SK-N-SH treated with all-trans-retinoic acid at 6 μM for 48 hours (cell line): ENCODE measurements around the gene SLAMF1.

Source experiments
- ATAC-seq: fragments of 200-7000 bp; cut with Tn5 transposase; 3 replicates; pipeline ENCODE4 v1.9.1; 2020; ENCODE audit warnings: mild to moderate bottlenecking, moderate library complexity
- ARNTL ChIP-seq: fragments of 450-650 bp; formaldehyde crosslinking; IDR thresholded peaks from 2 replicates; pipeline ENCODE4 v1.5.0; 2020; ENCODE audit warnings: low read depth, mild to moderate bottlenecking, moderate library complexity, borderline replicate concordance
- BACH2 ChIP-seq: fragments of 250-450 bp; sonication (Bioruptor Pico); IDR thresholded peaks from 2 replicates; pipeline ENCODE4 v1.9.0; 2021; ENCODE audit warnings: mild to moderate bottlenecking, borderline replicate concordance
- CREB5 ChIP-seq: fragments of 250-450 bp; sonication (Bioruptor Pico); IDR thresholded peaks from 2 replicates; pipeline ENCODE4 v1.5.1; 2020; ENCODE audit warnings: low read depth, mild to moderate bottlenecking, moderate library complexity
- CSDC2 ChIP-seq: fragments of 250-450 bp; sonication (Bioruptor Pico); IDR thresholded peaks from 2 replicates; pipeline ENCODE4 v1.5.0; 2020; ENCODE audit warnings: mild to moderate bottlenecking, moderate library complexity
- CSRNP3 ChIP-seq: fragments of 250-450 bp; sonication (Bioruptor Pico); IDR thresholded peaks from 2 replicates; pipeline ENCODE4 v1.5.1; 2021; ENCODE audit warnings: mild to moderate bottlenecking, moderate library complexity
- ESRRG ChIP-seq: fragments of 250-450 bp; sonication (Bioruptor Pico); IDR thresholded peaks from 2 replicates; pipeline ENCODE4 v1.6.1; 2021; ENCODE audit warnings: mild to moderate bottlenecking
- GLIS3 ChIP-seq: fragments of 250-450 bp; sonication (Bioruptor Pico); IDR thresholded peaks from 2 replicates; pipeline ENCODE4 v1.5.0; 2020; ENCODE audit warnings: mild to moderate bottlenecking, moderate library complexity
- ISL1 ChIP-seq: fragments of 250-450 bp; sonication (Bioruptor Pico); IDR thresholded peaks from 2 replicates; pipeline ENCODE4 v2.1.2; 2022; ENCODE audit warnings: mild to moderate bottlenecking, moderate library complexity
- OSR1 ChIP-seq: fragments of 250-450 bp; sonication (Bioruptor Pico); IDR thresholded peaks from 2 replicates; pipeline ENCODE4 v1.8.0; 2022; ENCODE audit warnings: moderate library complexity, mild to moderate bottlenecking, inconsistent platforms
- PATZ1 ChIP-seq: fragments of 250-450 bp; sonication (Bioruptor Pico); IDR thresholded peaks from 2 replicates; pipeline ENCODE4 v1.8.0; 2020; ENCODE audit warnings: mild to moderate bottlenecking, moderate library complexity, borderline replicate concordance
- POU6F1 ChIP-seq: fragments of 250-450 bp; sonication (Bioruptor Pico); IDR thresholded peaks from 2 replicates; pipeline ENCODE4 v1.8.0; 2021; ENCODE audit warnings: low read depth, mild to moderate bottlenecking, moderate library complexity, borderline replicate concordance
- RARB ChIP-seq: fragments of 250-450 bp; sonication (Bioruptor Pico); IDR thresholded peaks from 2 replicates; pipeline ENCODE4 v1.8.0; 2021; ENCODE audit warnings: mild to moderate bottlenecking, moderate library complexity
- SNAI2 ChIP-seq: fragments of 250-450 bp; sonication (Bioruptor Pico); IDR thresholded peaks from 2 replicates; pipeline ENCODE4 v1.5.0; 2020; ENCODE audit warnings: mild to moderate bottlenecking, moderate library complexity
- TCF4 ChIP-seq: fragments of 250-450 bp; sonication (Bioruptor Pico); IDR thresholded peaks from 2 replicates; pipeline ENCODE4 v1.8.0; 2021; ENCODE audit warnings: mild to moderate bottlenecking, moderate library complexity, borderline replicate concordance
- TOX ChIP-seq: fragments of 250-450 bp; sonication (Bioruptor Pico); IDR thresholded peaks from 2 replicates; pipeline ENCODE4 v1.8.0; 2021; ENCODE audit warnings: mild to moderate bottlenecking, moderate library complexity, borderline replicate concordance
- TSHZ2 ChIP-seq: fragments of 250-450 bp; sonication (Bioruptor Pico); IDR thresholded peaks from 2 replicates; pipeline ENCODE4 v1.5.0; 2020; ENCODE audit warnings: mild to moderate bottlenecking, moderate library complexity
- ZC3H10 ChIP-seq: fragments of 250-450 bp; sonication (Bioruptor Pico); IDR thresholded peaks from 2 replicates; pipeline ENCODE4 v1.5.1; 2021; ENCODE audit warnings: mild to moderate bottlenecking, moderate library complexity
- ZFP3 ChIP-seq: fragments of 250-450 bp; sonication (Bioruptor Pico); IDR thresholded peaks from 2 replicates; pipeline ENCODE4 v1.5.0; 2020; ENCODE audit warnings: mild to moderate bottlenecking, moderate library complexity
- ZFP30 ChIP-seq: fragments of 450-650 bp; formaldehyde crosslinking; IDR thresholded peaks from 2 replicates; pipeline ENCODE4 v1.5.0; 2022; ENCODE audit warnings: mild to moderate bottlenecking, moderate library complexity
- ZNF565 ChIP-seq: fragments of 450-650 bp; formaldehyde crosslinking; conservative IDR thresholded peaks from 2 replicates; pipeline ENCODE4 v1.5.0; 2020; ENCODE audit warnings: low read depth, mild to moderate bottlenecking, moderate library complexity
- ZNF70 ChIP-seq: fragments of 450-650 bp; formaldehyde crosslinking; IDR thresholded peaks from 2 replicates; pipeline ENCODE4 v1.5.0; 2020; ENCODE audit warnings: mild to moderate bottlenecking, moderate library complexity
- ZNF8 ChIP-seq: fragments of 450-650 bp; formaldehyde crosslinking; IDR thresholded peaks from 2 replicates; pipeline ENCODE4 v1.5.0; 2020; ENCODE audit warnings: mild to moderate bottlenecking, moderate library complexity

Gene SLAMF1

GRCh38 chr1:160590488-160590887, 56.4 kb downstream of the SLAMF1 start:
- TF ChIP-seq TCF4 (CRISPR knock-in tag) (no peak), ARNTL (CRISPR knock-in tag) (no peak), POU6F1 (CRISPR knock-in tag) (no peak), OSR1 (CRISPR knock-in tag) (no peak), RARB (no peak)
- ATAC-seq, result no peak

GRCh38 chr1:160588468-160588867, 58.4 kb downstream of the SLAMF1 start:
- no peak for ATAC-seq
- no peak for TF ChIP-seq POU6F1 (CRISPR knock-in tag)
- no peak for TF ChIP-seq ISL1 (CRISPR knock-in tag)
- TF ChIP-seq OSR1 (CRISPR knock-in tag), result no peak
- TF ChIP-seq ZC3H10 (CRISPR knock-in tag), result no peak
- TF ChIP-seq RARB, result no peak
- no peak for TF ChIP-seq TOX (CRISPR knock-in tag)
- no peak for TF ChIP-seq ZNF565 (CRISPR knock-in tag)
- no peak for TF ChIP-seq ZNF70 (CRISPR knock-in tag)
- TF ChIP-seq TSHZ2 (CRISPR knock-in tag), result no peak
- no peak for TF ChIP-seq GLIS3 (CRISPR knock-in tag)
- TF ChIP-seq ZFP30, result no peak
- no peak for TF ChIP-seq ESRRG (CRISPR knock-in tag)
- no peak for TF ChIP-seq ZNF8 (CRISPR knock-in tag)
- no peak for TF ChIP-seq PATZ1 (CRISPR knock-in tag)
- TF ChIP-seq BACH2, result no peak
- no peak for TF ChIP-seq CSRNP3 (CRISPR knock-in tag)
- no peak for TF ChIP-seq SNAI2 (CRISPR knock-in tag)
- TF ChIP-seq CSDC2 (CRISPR knock-in tag), result no peak
- TF ChIP-seq CREB5, result no peak
- no peak for TF ChIP-seq ZFP3 (CRISPR knock-in tag)
